Mesenchymal stem cell (in vitro differentiated cells and primary cell): Measurements from ENCODE around the gene CLEC14A.

ENCODE experiments used
- DNase-seq: peaks from one replicate; pipeline ENCODE4 v3.0.0-alpha.2; 2013
- H2AFZ ChIP-seq: one replicate; pipeline ENCODE4 v1.6.1; 2013; ENCODE audit warnings: low read depth, mild to moderate bottlenecking, control low read depth, inconsistent platforms, low read length, moderate library complexity
- H2AK5ac ChIP-seq: 2 replicates; pipeline ENCODE4 v1.6.1; 2013; ENCODE audit warnings: low read length, moderate library complexity, mild to moderate bottlenecking, inconsistent platforms; ENCODE audit not compliant: severe bottlenecking
- H2BK120ac ChIP-seq: one replicate; pipeline ENCODE4 v1.6.1; 2013; ENCODE audit warnings: low read depth, mild to moderate bottlenecking, inconsistent platforms, low read length, moderate library complexity
- H2BK12ac ChIP-seq, 2 experiments: one replicate each; pipeline ENCODE4 v1.6.1; 2013; ENCODE audit warnings: inconsistent platforms in 2 of 2, low read length in 2 of 2, mild to moderate bottlenecking in 2 of 2, moderate library complexity in 2 of 2, control low read depth in 1 of 2
- H2BK15ac ChIP-seq: one replicate; pipeline ENCODE4 v1.6.1; 2013; ENCODE audit warnings: mild to moderate bottlenecking, low read depth, inconsistent platforms; ENCODE audit not compliant: poor library complexity, severe bottlenecking
- H2BK5ac ChIP-seq: 2 replicates; pipeline ENCODE4 v1.6.1; 2013; ENCODE audit warnings: low read depth, mild to moderate bottlenecking, low read length, control low read depth, inconsistent platforms; ENCODE audit not compliant: poor library complexity, severe bottlenecking
- H3K14ac ChIP-seq, 2 experiments: one replicate each; pipeline ENCODE4 v1.6.1; 2013; ENCODE audit warnings: inconsistent platforms in 2 of 2, low read length in 2 of 2, control low read depth in 1 of 2, mild to moderate bottlenecking in 1 of 2, moderate library complexity in 1 of 2
- H3K18ac ChIP-seq, 2 experiments: one replicate each; pipeline ENCODE4 v1.6.1; 2013; ENCODE audit warnings: inconsistent platforms in 2 of 2, low read length in 2 of 2, control low read depth in 1 of 2, low read depth in 1 of 2, mild to moderate bottlenecking in 1 of 2
- H3K23ac ChIP-seq, 2 experiments: one replicate each; pipeline ENCODE4 v1.6.1; 2013; ENCODE audit warnings: inconsistent platforms in 2 of 2, low read length in 2 of 2, mild to moderate bottlenecking in 2 of 2, moderate library complexity in 2 of 2, control low read depth in 1 of 2
- H3K27ac ChIP-seq: 2 replicates; pipeline ENCODE4 v1.5.1; 2013; ENCODE audit warnings: mild to moderate bottlenecking, moderate library complexity, low read length, control low read depth, inconsistent platforms; ENCODE audit not compliant: poor library complexity, severe bottlenecking
- H3K27me3 ChIP-seq, 2 experiments: 2 replicates each; pipeline versions ENCODE4 v1.6.1 to v1.7.0; 2013; ENCODE audit warnings: low read length in 2 of 2, mild to moderate bottlenecking in 2 of 2, moderate library complexity in 2 of 2, control low read depth in 1 of 2, inconsistent platforms in 1 of 2; ENCODE audit not compliant: control insufficient read depth in 1 of 2, insufficient read depth in 1 of 2
- H3K36me3 ChIP-seq, 2 experiments: 2 replicates each; pipeline versions ENCODE4 v1.6.1 to v1.7.0; 2013; ENCODE audit warnings: low read length in 2 of 2, control low read depth in 1 of 2, inconsistent platforms in 1 of 2, low read depth in 1 of 2, mild to moderate bottlenecking in 1 of 2; ENCODE audit not compliant: insufficient read depth in 2 of 2, control insufficient read depth in 1 of 2
- H3K4ac ChIP-seq, 2 experiments: one replicate each; pipeline ENCODE4 v1.6.1; 2013; ENCODE audit warnings: inconsistent platforms in 2 of 2, low read length in 2 of 2, mild to moderate bottlenecking in 2 of 2, moderate library complexity in 2 of 2, control low read depth in 1 of 2, low read depth in 1 of 2
- H3K4me1 ChIP-seq: 2 replicates; pipeline ENCODE4 v1.6.1; 2013; ENCODE audit warnings: low read depth, low read length, control low read depth; ENCODE audit not compliant: control insufficient read depth, insufficient read depth
- H3K4me2 ChIP-seq: 2 replicates; pipeline ENCODE4 v1.6.1; 2013; ENCODE audit warnings: low read length, mild to moderate bottlenecking, inconsistent platforms; ENCODE audit not compliant: poor library complexity, severe bottlenecking
- H3K4me3 ChIP-seq, 2 experiments: 2 replicates each; pipeline versions ENCODE4 v1.5.1 to v1.7.0; 2013; ENCODE audit warnings: low read length in 2 of 2, mild to moderate bottlenecking in 2 of 2, control low read depth in 1 of 2, low read depth in 1 of 2; ENCODE audit not compliant: insufficient read depth in 1 of 2
- H3K79me1 ChIP-seq: replicated peaks from 2 replicates; pipeline ENCODE4 v1.6.1; 2013; ENCODE audit warnings: mild to moderate bottlenecking, control low read depth, low read length, inconsistent platforms; ENCODE audit not compliant: poor library complexity, severe bottlenecking
- H3K9ac ChIP-seq: 2 replicates; pipeline ENCODE4 v1.7.0; 2013; ENCODE audit warnings: mild to moderate bottlenecking, low read length, moderate library complexity
- H3K9me3 ChIP-seq: 2 replicates; pipeline ENCODE4 v1.7.0; 2013; ENCODE audit warnings: mild to moderate bottlenecking, low read length; ENCODE audit not compliant: control insufficient read depth
- H4K8ac ChIP-seq: one replicate; pipeline ENCODE4 v1.6.1; 2013; ENCODE audit warnings: inconsistent platforms, mild to moderate bottlenecking, low read length, moderate library complexity
- H4K91ac ChIP-seq: one replicate; pipeline ENCODE4 v1.6.1; 2013; ENCODE audit warnings: mild to moderate bottlenecking, low read length, inconsistent platforms

The CLEC14A gene

DNA sequence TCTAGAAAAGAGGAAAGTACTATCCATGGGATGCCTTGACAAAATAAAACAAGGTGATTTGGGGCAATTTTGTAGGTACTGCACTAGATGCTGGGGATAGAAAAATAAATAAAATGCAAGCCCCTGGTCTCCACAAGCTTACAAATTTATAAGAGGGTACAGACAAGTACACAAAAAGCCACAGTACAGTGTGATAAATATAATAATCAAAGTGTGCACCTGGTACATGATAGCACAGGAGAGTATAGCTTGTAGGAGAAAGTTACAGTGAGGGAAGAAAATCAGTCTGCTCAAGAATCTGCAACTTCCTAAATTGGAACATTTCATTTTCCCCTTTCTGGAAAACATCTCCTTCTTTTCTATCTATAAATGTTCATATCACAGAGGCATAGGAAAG lies 51.2 kb downstream of the CLEC14A start:
- Histone ChIP-seq H3K36me3 (no peaks in the 10 kb centered on the region), H3K23ac (no peak overlapping the region), H3K4me1 (peaks cover 19% of the 10 kb centered on the region), H2BK15ac (no peak overlapping the region), H3K27me3 (peaks cover 13 to 47% of the 10 kb centered on the region in 2 experiments), H3K9me3 (peaks cover 4% of the 10 kb centered on the region), H3K79me1 (no peaks in the 10 kb centered on the region), H3K14ac (no peak overlapping the region), H3K18ac (no peak overlapping the region), H4K8ac (no peak overlapping the region), H3K9ac (no peak overlapping the region), H3K4ac (no peak overlapping the region), H3K27ac (no peak overlapping the region), H2BK12ac (no peak overlapping the region), H3K4me3 (no peak overlapping the region), H4K91ac (no peak overlapping the region), H2BK120ac (no peak overlapping the region), H3K4me2 (no peak overlapping the region), H2AK5ac (no peak overlapping the region), H2BK5ac (no peak overlapping the region), H2AFZ (no peak overlapping the region)
- no peak for DNase-seq
